ENCODE results near the gene DIAPH1.

Gene DIAPH1

DNA sequence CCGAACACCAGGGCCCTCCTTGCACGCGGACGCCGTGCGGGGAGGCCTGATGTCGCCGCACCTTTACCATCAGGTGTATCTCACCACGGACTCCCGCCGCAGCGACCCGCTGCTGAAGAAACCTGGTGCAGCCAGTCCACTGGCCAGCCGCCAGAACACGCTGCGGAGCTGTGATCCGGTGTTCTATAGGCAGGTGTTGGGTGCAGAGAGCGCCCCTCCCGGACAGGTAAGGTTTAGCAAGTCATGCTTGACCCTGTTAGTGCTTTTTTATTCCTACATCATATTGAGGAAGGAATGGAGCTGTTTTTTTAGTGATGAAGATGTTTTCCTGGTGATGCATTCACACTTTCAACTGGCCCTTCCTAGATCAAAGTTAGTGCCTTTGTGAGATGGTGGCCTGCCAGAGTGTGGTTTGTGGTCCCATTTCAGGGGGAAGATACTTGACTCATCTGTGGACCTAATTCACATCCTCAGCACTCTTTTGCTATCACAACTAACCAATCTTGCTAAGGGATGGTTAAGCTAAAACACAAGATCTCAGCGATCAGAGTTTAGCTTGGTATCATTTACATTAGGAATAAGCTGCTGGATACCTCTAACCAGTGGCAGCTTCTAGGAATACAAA, 140.4 kb downstream of the DIAPH1 start:
- no peak overlapping the region for H3K27ac ChIP-seq
- TF ChIP-seq, protein P1, sequence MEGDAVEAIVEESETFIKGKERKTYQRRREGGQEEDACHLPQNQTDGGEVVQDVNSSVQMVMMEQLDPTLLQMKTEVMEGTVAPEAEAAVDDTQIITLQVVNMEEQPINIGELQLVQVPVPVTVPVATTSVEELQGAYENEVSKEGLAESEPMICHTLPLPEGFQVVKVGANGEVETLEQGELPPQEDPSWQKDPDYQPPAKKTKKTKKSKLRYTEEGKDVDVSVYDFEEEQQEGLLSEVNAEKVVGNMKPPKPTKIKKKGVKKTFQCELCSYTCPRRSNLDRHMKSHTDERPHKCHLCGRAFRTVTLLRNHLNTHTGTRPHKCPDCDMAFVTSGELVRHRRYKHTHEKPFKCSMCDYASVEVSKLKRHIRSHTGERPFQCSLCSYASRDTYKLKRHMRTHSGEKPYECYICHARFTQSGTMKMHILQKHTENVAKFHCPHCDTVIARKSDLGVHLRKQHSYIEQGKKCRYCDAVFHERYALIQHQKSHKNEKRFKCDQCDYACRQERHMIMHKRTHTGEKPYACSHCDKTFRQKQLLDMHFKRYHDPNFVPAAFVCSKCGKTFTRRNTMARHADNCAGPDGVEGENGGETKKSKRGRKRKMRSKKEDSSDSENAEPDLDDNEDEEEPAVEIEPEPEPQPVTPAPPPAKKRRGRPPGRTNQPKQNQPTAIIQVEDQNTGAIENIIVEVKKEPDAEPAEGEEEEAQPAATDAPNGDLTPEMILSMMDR (IDR thresholded peaks at IDR 0.05), result no peak
- TF ChIP-seq ZFX (IDR thresholded peaks at IDR 0.05; ENCODE audit: borderline replicate concordance), result no peak

DNA sequence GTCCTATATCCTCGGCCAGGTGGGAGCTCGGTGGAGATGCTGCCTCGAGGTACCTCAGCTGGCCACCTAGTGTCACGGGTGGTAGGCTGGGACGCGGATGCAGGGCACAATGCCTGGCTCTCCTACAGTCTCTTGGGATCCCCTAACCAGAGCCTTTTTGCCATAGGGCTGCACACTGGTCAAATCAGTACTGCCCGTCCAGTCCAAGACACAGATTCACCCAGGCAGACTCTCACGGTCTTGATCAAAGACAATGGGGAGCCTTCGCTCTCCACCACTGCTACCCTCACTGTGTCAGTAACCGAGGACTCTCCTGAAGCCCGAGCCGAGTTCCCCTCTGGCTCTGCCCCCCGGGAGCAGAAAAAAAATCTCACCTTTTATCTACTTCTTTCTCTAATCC, 141.0 kb downstream of the DIAPH1 start:
- no peak for TF ChIP-seq ZFX (IDR thresholded peaks at IDR 0.05; ENCODE audit: borderline replicate concordance)
- TF ChIP-seq, protein P1 (IDR thresholded peaks at IDR 0.05), result no peak
- no peak overlapping the region for H3K27ac ChIP-seq

DNA sequence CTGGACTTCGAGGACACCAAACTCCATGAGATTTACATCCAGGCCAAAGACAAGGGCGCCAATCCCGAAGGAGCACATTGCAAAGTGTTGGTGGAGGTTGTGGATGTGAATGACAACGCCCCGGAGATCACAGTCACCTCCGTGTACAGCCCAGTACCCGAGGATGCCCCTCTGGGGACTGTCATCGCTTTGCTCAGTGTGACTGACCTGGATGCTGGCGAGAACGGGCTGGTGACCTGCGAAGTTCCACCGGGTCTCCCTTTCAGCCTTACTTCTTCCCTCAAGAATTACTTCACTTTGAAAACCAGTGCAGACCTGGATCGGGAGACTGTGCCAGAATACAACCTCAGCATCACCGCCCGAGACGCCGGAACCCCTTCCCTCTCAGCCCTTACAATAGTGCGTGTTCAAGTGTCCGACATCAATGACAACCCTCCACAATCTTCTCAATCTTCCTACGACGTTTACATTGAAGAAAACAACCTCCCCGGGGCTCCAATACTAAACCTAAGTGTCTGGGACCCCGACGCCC, 141.7 kb downstream of the DIAPH1 start:
- no peak overlapping the region for H3K27ac ChIP-seq
- TF ChIP-seq, protein P1 (IDR thresholded peaks at IDR 0.05), result no peak
- no peak for TF ChIP-seq ZFX (IDR thresholded peaks at IDR 0.05; ENCODE audit: borderline replicate concordance)

DNA sequence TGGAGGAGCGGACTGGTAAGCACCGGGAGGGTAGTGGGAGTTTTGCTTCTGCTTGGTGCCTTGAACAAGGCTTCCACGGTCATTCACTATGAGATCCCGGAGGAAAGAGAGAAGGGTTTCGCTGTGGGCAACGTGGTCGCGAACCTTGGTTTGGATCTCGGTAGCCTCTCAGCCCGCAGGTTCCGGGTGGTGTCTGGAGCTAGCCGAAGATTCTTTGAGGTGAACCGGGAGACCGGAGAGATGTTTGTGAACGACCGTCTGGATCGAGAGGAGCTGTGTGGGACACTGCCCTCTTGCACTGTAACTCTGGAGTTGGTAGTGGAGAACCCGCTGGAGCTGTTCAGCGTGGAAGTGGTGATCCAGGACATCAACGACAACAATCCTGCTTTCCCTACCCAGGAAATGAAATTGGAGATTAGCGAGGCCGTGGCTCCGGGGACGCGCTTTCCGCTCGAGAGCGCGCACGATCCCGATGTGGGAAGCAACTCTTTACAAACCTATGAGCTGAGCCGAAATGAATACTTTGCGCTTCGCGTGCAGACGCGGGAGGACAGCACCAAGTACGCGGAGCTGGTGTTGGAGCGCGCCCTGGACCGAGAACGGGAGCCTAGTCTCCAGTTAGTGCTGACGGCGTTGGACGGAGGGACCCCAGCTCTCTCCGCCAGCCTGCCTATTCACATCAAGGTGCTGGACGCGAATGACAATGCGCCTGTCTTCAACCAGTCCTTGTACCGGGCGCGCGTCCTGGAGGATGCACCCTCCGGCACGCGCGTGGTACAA, 142.5 kb downstream of the DIAPH1 start:
- peak overlapping the region; percentile 68 for H3K27ac ChIP-seq
- TF ChIP-seq, protein P1 (IDR thresholded peaks at IDR 0.05), result no peak
- TF ChIP-seq ZFX (IDR thresholded peaks at IDR 0.05; ENCODE audit: borderline replicate concordance), result no peak

- H3K27ac ChIP-seq, result peak within 1 kb of the TSS; percentile 68
- no peak for TF ChIP-seq ZFX (IDR thresholded peaks at IDR 0.05; ENCODE audit: borderline replicate concordance)
- TF ChIP-seq, protein P1 (IDR thresholded peaks at IDR 0.05), result peak; percentile 36
Measured at GRCh38 chr5:141475625-141476131, 143.1 kb downstream of the DIAPH1 start, which contains the start of gene PCDHGC3. PCDHGC3 (plus strand) TSS chr5:141475966; CDS start chr5:141476117, 151 bp downstream.

GRCh38 chr5:141465351-141465750, 153.4 kb downstream of the DIAPH1 start:
- TF ChIP-seq, protein P1 (IDR thresholded peaks at IDR 0.05), result no peak
- TF ChIP-seq ZFX (IDR thresholded peaks at IDR 0.05; ENCODE audit: borderline replicate concordance), result no peak
- H3K27ac ChIP-seq, result no peak overlapping the region

Data from 22Rv1 (cell line).